NCI-H510A (cell line): ENCODE data around the gene SMG6.
"Not testable (repeated sequence)": the region's sequence is repeated elsewhere in the genome, so short reads cannot be mapped to it uniquely, and the experiment has no call there.

ENCODE experiments used
- DNase-seq: peaks from one replicate; lab custom pipeline; 2025; lab: John Stamatoyannopoulos, UW

Gene SMG6

DNA sequence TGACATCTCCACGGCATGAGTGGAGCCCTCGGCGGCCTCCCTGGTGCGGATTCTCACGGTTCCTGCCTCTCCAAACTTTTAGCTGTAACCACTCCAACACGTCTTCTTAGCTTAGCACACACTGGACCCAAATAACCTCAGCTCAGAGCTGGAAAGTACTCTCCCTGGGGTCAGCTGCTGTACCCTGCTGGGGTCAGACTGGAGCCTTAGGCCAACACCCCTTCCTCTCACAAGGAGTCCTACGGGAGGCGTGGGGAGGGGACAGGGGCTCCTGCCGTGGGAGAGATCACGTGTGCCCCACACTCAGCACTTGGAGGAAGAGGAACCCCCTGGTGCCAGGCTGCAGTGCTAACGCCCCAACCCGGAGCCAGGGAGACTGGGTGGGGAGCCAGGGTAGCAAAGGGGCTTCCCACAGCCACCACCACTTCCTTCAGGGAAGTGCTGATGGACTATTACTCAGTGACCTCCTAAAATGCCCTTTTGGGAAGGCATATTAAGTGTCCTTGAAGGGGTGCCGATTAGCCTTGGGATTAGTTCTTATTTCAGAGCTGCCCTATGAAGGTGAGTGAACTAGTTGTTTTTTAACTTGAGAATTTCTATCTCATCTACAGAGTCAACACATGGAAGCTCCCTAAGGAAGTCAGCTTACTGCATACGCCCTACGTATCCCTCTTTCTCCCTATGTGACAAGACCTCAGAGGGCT lies 124.6 kb downstream of the SMG6 start:
- DNase-seq, result no peak

DNA sequence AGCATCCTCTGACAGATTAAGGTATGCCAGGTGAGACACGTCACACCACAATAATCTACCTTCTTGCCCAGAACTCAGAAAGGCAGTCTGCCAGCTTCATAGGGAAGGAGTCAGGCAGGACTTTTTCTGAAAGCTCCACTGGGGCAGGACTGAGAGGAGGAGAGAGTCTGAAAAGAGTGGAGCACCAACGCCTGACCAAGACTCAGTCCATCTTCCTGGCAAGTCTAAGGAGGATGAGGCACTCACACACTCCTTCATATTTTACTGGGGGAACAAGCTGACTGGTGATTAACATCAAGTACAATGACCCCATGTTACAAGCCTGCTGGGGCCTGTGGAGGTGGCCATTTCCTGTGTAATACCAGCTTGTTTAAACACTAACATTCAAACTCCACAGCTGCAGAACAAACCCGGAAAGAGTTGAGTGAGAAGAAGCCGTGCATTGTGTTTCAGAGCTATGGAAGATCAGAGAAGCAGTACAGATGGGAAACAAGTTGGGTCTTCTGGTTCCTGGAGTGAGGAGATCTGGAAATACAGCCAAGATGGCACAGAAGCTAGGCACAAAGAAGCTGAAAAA lies 126.3 kb downstream of the SMG6 start:
- peak; percentile 31 for DNase-seq

DNA sequence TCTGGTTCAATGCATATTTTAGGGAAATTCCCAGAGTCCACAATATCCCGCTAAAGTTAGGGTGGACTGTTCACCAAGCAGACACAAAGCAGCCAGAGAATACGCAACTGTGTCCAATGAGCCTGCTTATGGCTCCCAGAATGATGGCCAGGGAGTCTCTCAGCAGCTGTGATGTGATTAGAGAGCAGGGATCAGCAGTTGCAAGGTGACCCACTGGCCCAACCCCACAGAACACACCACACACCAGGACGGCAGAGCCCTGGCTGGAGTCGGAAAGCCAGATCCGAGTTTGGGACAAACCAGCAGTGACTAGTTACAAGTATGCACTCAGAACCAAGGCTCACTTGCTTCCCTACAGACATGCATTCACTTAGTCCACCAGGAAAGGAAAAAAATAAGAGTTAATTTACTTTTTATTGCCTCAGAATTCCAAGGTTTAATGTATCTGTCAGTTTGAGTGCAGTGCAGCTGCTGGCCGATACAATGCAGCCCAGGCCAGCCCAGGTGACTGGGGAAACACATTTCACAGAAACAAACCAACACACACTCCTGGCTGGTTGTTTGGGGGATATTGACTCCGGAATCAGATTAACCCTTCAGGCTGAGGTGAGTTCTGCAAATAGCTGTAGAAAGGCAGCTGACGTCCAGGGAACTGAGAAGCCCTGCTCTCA lies 127.0 kb downstream of the SMG6 start:
- DNase-seq, result no peak

DNA sequence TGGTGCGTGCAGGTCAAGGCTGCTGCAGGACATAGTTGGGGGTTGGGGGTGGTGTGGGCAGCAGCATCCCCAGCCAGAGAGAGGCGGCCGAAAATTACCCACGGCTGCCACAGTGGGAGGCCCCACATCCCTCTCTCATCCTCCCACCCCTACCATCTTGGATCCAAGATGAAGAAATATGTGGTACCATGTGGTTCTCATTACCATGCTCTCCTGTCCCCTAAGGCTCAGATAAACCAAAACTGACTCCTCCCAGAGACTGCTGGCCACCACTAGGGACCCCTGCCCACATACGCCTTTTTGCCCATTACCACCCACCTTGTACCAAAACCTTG lies 128.3 kb downstream of the SMG6 start:
- DNase-seq, result no peak

DNA sequence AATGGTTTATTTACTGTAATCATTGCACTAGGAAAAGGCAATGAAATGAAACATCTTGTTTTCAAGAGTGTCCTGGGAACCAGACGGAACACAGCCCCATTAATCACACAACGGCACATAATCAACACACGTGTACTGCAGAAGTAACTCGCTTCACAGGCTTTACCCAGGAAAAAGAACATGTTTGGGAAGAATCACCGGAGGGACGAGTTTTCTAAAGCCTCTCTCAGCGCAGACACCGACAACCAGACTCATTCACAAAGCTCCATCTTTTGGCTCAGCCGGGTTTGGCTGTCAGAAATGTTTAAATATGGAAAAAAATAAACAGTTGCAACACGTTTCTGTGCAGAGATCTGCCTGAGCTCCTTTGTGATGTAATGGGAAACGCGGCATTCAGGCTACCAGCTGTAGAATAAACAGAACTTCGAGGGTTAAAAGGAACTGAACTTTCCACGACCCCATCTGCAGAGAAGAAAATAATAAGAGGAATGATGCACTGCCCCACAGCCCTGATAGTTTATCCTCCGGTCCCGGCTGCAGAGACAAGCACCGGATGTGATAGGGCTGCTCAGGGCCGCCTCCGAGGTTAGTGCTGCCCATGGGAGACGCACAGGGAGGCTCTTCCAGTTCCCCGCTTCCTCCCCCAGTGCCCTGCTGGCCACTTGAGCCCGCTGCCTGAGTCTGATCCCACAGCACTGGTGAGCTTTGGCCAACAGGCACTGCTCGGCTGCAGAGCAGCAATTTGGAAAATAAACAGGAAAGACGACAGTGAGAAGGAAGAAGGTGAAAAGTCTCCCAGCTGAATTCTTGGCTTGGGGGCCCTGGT lies 128.9 kb downstream of the SMG6 start:
- peak; percentile 49 for DNase-seq

DNA sequence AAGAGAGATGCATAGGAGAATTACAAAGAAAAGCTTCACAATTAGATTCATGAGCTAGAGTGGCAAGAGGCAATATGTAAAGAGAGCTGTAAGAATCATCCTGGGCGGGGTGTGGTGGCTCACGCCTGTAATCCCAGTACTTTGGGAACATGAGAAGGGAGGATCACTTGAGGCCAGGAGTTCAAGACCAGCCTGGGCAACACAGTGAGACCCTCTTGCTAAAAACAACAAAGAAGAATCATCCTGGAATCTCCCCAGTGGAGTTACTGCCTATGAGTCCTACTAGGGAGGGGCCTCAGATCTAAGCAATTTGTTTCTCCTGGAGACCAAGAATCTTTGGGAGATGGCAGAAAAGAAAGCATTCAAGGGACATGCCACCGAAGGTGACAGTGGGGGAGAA lies 129.6 kb downstream of the SMG6 start:
- no peak for DNase-seq

DNA sequence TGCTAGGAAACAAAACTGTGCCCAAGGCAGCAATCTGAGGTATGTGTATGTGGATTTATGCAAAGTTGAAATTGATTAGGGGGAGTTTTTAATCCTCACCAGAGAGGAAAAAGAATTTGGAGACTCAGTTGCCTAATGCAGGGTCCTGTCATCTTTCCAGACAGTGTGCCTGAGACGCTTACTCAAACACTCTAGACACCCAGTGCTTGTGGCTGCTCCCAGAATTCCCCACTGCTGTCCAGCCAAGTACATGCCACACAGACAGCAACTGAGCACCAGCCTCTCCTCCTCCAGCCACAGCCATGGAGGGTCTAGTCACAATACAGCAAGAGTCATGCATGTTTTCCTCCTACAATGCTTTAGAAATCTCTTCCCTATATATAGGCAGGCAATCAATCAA lies 130.6 kb downstream of the SMG6 start:
- DNase-seq, result no peak

DNA sequence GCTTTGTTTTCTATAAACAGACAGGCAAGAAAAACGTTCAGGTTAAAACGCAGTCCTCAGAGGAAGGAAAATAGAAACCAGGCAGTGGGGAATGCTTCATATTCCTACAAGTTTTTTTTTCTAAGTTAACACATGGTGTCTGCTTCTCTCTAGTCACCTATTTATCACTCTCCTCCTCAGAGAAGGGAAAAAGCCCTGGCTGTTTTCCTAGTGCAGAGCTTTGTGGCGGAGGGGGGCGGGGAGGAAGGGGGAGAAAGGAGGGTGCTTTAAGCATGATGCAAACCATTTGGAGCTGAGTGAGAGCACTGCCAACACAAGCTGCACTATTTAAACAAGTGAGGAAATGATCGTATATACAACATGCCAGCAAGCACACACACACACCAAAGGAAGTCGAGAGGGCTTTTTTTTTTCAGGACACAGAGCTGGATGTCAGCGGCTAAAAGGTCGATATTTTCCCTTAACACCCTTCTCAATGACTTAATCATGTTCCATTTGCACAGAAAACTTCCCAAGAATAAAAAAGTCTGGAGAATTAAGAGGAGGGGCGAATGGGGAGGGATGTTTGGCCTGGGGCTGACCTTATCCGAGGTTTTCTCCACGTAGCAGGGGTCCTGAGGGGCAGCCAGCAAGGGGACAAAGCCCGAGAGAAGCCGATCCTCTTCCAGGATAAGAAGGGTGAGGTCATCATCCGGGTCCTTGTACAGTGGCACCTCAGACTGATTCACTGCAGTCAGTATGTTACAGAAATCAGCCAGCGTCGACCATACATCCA lies 131.3 kb downstream of the SMG6 start:
- peak; percentile 28 for DNase-seq

DNA sequence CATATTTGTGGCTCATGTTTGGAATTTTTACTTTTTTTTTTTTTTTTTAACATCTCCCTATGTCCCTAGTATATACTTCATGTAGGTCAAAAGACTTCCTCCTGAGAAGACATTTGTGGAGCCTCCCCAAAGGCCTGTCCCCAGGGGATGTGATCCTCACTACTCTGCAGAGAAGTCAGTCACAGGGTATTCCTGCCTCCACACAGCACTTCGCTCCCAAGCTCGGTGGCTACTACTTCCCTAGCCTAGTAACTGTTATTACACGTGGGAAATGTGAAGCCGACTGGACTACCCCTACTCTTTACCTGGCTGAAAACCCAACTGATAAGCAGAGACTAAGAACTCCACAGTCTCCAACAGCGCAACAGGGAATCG lies 131.9 kb downstream of the SMG6 start:
- DNase-seq, result no peak

DNA sequence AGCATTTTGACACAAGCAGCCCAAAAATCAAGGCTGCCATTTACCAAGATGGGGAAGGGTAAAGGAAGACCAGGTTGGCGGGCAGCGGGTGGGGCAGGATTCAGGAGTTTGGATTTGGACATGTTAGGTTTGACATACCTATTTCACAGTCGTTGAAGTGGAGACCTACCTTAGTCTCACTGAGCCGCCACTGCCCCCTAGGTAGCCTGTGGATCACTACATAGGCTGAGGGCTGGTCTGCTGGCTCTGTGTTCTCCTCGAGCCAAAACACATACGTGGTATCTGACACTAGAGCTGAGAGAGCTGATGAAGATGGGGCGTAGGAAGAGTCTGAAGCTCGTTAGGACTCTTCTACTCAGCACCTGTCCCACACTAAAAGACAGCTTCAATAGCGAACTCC lies 133.6 kb downstream of the SMG6 start:
- no peak for DNase-seq

DNA sequence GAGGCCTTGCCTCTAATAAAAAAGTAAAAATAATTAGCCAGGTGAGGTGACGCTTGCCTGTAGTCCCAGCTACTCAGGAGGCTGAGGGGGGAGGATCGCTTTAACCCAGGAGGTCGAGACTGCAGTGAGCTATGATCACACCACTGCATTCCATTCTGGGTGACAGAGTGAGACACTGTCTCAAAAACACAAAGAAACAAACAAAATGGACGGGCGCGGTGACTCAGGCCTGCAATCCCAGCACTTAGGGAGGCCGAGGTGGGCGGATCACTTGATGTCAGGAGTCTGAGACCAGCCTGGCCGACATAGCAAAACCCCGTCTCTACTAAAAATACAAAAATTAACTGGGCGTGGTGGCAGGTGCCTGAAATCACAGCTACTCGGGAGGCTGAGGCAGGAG lies 137.9 kb downstream of the SMG6 start:
- not testable (repeated sequence) for DNase-seq

DNA sequence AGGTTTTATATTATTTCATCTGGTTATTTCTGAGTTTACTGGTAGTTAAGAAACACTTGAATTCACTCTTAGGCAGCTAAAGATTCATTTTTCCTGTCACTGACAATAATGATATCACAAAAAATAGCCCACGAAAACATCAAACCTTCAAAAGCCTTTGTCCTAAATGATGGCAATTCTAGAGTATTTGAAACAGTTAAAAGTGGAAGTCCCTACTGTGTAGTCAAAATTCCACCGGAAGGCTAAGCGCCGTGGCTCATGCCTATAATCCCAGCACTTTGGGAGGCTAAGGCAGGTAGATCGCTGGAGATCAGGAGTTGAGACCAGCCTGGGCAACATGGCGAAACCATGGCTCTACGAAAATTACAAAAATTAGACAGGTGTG lies 145.2 kb downstream of the SMG6 start:
- DNase-seq, result no peak

DNA sequence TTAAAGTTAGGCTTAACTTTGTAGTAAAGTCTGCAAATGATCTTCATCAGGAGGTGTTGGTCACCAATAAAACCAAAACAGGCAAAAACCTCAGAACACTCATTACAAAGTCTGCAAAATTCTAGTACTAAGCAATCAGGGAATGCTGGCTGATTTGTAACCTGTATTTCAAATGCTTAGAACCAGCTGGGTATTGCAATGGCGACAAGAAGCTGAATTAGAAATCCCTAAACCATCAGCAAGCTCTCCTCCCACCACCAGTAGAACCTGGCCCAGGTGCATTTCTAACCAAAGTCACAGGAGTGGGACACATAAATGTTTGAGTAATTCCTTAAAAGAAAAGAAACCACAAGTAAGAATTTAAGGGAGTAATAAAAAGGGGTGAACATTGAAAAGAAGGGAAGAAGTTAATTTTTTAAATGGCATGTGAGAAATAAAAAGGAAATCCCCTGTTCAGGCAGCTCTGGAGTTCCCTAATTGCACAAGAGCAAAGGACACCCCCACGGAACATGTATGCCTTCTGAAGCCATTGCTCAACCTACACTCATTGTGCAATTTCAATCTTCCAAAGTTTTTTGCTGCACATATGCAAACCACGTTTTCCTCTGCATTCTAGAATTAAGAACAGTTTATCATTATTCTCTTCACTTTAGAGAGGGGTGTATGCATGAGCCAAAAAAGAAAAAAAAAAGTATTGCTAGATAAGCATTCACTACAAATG lies 145.8 kb downstream of the SMG6 start:
- no peak for DNase-seq

DNA sequence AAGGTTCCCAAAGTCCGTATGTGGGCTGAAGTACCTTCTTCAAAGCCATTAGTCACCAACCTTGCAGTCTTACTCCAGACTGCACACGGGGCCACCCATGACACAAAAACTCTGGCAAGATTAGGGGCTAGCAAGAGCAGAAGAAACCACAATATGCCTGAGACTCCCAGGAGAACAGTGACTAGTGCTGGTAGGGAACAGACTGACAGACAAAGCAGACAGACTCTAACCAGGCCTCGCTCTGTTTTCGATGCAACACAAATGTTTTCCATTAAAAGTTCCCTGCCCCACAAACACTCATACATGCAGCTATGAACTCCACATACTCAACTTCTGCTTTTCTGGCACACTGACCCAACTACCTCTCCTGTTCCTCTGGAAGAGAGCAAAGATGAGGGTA lies 146.5 kb downstream of the SMG6 start:
- no peak for DNase-seq

DNA sequence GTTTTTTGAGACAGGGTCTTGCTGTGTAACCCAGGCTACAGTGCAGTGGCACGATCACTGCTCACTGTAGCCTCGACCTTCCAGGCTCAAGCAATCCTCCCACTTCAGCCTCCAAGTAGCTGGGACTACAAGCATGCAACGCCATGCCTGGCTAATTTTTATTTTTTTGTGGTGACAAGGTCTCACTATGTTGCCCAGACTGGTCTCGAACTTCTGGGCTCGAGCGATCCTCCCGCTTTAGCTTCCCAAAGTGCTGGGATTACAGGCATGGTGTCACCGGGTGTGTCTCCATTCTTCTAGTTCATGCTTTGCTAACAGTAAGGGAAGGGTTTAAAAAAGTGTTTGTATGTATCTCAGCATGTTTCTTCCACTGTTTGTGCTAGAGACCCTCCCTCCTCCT lies 146.9 kb downstream of the SMG6 start:
- no peak for DNase-seq

DNA sequence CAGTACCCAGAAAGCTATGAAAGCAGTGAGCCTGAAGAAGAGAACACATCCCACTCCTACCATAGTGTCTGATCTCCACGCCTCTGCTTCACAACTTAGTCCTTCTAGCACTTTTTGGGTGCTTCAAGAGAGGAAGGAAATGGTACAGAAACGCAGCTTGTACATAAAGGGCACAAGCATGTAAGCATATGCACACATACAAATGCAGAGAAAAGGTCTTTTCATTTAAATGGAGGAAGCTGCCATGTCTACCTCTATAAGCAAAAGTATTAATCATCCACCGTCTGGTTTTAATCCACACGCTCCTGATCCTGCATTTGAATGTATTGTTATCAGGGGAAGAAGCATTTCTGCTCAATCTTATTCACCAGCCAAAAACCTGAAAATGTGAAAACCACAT lies 148.0 kb downstream of the SMG6 start:
- DNase-seq, result no peak

DNA sequence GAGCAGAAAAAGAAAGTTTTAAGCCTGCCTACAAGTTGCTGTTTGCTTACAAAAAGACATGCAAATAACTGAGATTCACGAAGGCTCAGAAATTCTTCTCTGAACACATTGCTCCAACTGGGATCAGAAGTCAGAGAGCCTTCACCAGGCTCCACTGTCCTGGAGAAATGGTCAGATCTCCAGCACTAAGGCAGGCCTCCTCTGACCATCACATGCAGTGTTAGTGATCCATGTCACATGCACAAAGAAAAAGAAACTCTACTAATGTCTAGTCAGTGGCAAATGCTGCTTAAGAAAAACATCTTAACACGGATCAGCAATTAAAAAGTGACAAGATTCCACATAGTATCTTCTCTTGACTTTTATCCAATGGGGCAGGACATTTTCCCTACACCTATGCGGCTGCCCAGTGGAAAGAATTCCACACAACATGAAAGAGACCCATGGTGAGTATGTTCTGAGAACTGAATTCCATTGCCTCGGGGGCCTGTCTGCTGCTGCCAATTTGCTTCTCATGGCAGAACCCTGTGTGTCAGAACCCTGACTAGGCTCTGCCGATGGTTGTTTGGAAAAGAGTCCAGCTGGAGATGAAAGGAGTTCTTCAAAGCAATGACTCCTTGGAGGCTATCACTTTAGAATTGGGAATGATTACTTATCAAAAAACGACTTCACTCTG lies 152.1 kb downstream of the SMG6 start:
- DNase-seq, result no peak

DNA sequence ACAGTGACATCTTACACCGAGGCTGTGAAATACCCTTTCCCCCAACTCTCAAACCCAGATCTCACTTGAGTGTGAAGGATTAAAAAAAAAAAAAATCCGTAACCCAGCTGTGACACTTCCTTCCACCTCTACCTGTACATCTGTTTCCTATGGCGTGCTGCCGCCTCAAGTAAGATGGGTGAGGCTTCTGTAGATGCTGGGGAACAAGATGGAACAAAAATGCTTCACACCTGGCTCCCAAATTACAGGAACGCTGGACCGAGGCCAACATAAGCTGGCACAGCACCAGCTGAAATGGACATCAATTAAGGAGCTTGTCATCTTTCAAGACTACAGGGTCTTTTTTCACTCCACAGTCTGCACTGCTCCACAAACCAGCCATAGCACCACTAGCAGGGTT lies 152.8 kb downstream of the SMG6 start:
- DNase-seq, result no peak

DNA sequence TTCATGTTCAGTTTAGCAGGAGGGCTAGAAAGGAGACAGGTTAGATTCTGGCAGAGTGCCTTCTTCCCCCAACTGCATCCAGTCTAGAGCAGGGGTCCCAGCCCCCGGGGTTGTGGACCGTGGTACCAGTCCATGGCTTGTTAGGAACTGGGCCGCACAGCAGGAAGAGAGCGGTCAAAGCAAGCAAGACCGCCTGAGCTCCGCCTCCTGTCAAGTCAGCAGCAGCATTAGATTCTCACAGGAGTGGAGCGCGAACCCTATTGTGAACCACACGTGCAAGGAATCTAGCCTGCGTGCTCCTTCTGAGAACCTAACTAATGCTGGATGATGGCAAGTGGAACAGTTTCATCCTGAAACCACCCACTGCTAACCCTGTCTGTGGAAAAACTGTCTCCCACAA lies 153.7 kb downstream of the SMG6 start:
- no peak for DNase-seq

DNA sequence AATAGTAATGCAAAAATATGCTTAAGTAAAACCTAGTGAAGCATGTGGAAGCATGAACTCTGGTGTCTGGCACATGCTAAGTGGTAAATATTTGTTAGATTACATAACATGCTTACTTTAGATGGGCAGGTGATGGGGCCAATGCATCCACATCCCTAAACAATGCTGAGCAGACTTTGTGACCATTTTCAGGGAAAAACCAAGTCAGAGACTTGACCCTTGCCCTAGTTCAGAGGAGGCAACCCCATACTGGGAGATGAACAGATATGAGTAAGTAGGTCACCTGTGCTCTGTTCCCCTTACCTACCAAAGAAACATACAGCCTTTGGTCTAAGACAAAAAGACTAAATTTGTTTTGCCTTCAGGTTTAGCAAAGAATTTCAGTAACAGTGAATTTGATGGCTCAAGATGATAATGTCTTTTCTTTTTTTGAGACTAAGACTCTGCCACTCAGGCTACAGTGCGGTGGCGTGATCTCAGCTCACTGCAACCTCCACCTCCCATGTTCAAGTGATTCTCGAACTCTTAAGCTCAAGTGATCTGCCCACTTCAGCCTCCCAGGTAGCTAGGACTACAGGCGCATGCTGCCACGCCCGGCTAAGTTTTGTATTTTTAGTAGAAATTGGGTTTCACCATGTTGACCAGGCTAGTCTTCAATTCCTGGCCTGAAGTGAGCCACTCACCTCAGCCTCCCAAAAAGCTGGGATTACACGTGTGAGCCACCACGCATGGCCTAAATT lies 157.3 kb downstream of the SMG6 start:
- no peak for DNase-seq
